ENCODE measurements around the gene RGS3.

The RGS3 gene

GRCh38 chr9:113628621-113629020 lies 165.1 kb downstream of the RGS3 start:
- no peaks in the 10 kb centered on the region for H3K9me3 ChIP-seq (ENCODE audit: low read length)
- H3K27ac ChIP-seq (ENCODE audit: low read depth, low read length): no peak overlapping the region
- H3K36me3 ChIP-seq (ENCODE audit: insufficient read depth, low read length): no peaks in the 10 kb centered on the region
- no peaks in the 10 kb centered on the region for H3K27me3 ChIP-seq (ENCODE audit: control insufficient read depth in 1 of 2, insufficient read depth in 2 of 2, low read length in 2 of 2)
- no peak overlapping the region for H3K4me3 ChIP-seq (ENCODE audit: low read depth in 1 of 2, low read length in 2 of 2)
- no peak overlapping the region for H3K9ac ChIP-seq (ENCODE audit: low read length)
- H3K4me1 ChIP-seq (ENCODE audit: insufficient read depth, low read length): peaks cover 17% of the 10 kb centered on the region

- H3K4me3 ChIP-seq (ENCODE audit: low read depth in 1 of 2, low read length in 2 of 2): no peak overlapping the region
- no peak overlapping the region for H3K27ac ChIP-seq (ENCODE audit: low read depth, low read length)
These were observed 167.0 kb downstream of the RGS3 start for GRCh38 chr9:113630386-113631136.

DNA sequence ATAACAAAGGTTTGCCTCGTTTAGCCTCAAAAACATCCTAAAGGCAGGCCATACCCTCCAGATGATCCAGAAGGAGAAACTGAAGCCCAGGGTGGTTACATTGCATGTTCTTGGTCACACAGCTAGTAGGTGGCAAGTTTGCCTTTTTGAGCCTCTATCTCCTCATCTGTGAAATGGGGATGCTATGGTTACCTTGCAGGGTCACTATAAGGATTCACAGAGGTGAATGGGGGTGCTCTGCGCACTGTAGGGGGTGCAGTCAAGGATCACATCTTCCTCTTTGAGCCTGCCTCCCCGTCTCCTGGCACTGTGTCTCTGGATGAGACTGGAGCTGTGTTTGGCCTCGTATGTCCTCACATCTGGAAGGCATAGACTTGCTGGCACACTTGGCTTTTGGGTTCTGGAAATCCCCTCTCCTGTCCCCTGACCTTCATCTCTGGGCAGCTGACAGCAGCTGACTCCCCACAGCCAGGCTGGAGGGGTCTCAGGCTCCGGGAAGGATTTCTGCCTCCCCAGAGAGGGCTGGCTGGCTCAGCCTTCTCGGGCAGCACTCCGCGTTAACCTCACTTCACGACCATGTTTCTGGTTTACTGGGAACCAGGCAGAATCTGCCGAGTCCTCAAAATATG lies 167.7 kb downstream of the RGS3 start:
- Histone ChIP-seq H3K36me3 (ENCODE audit: insufficient read depth, low read length) (no peaks in the 10 kb centered on the region), H3K9me3 (ENCODE audit: low read length) (no peaks in the 10 kb centered on the region), H3K9ac (ENCODE audit: low read length) (no peak overlapping the region), H3K4me1 (ENCODE audit: insufficient read depth, low read length) (peaks cover 24% of the 10 kb centered on the region), H3K27me3 (ENCODE audit: control insufficient read depth in 1 of 2, insufficient read depth in 2 of 2, low read length in 2 of 2) (no peaks in the 10 kb centered on the region), H3K4me3 (ENCODE audit: low read depth in 1 of 2, low read length in 2 of 2) (no peak overlapping the region), H3K27ac (ENCODE audit: low read depth, low read length) (no peak overlapping the region)

More at GRCh38 chr9:113630386-113631136, 167.0 kb downstream of the RGS3 start:
- Histone ChIP-seq H3K4me1 (ENCODE audit: insufficient read depth, low read length) (peaks cover 26% of the 10 kb centered on the region), H3K36me3 (ENCODE audit: insufficient read depth, low read length) (no peaks in the 10 kb centered on the region), H3K9ac (ENCODE audit: low read length) (no peak overlapping the region), H3K27me3 (ENCODE audit: control insufficient read depth in 1 of 2, insufficient read depth in 2 of 2, low read length in 2 of 2) (no peaks in the 10 kb centered on the region), H3K9me3 (ENCODE audit: low read length) (no peaks in the 10 kb centered on the region)

DNA sequence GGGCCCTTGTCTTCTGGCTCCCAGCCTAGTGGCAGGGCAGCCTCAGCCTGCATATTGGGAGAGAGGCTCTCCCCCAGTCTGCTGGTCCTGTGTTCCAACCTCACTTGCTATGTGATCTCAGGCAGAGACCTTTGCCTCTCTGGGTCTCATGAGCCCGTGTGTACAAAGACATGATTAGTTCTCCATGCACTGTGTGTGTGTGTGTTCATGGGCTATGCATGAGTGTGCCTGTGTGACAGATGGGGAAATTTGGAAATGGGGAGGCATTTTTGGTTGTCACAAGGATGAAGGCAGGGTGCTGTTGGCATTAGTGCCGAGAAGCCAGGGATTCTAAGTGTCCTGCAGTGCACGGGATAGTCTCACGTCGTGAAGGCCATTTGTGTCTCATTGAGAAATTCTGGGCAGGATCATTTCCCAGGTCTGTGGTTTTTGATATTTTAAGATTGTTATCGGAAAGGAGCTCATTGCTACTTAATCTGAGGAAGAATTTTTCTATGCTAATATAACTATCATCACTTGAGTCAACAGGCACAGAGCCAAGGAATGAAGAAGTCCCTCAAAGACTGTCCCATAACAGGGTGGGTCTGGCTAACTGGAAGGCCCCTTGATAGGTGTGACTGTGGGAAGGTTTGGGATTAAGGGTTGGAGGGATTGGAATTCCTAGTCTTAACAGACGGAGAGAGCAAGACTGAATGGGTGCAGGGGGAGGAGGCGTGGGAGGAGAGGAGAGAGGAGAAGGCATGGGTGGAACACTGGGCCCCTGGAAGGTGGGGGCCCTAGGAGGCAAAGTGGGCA lies 168.5 kb downstream of the RGS3 start:
- no peak overlapping the region for H3K9ac ChIP-seq (ENCODE audit: low read length)
- no peaks in the 10 kb centered on the region for H3K36me3 ChIP-seq (ENCODE audit: insufficient read depth, low read length)
- no peaks in the 10 kb centered on the region for H3K9me3 ChIP-seq (ENCODE audit: low read length)
- H3K4me1 ChIP-seq (ENCODE audit: insufficient read depth, low read length): peaks cover 16% of the 10 kb centered on the region
- no peaks in the 10 kb centered on the region for H3K27me3 ChIP-seq (ENCODE audit: control insufficient read depth in 1 of 2, insufficient read depth in 2 of 2, low read length in 2 of 2)
- no peak overlapping the region for H3K4me3 ChIP-seq (ENCODE audit: low read depth in 1 of 2, low read length in 2 of 2)
- H3K27ac ChIP-seq (ENCODE audit: low read depth, low read length): no peak overlapping the region

DNA sequence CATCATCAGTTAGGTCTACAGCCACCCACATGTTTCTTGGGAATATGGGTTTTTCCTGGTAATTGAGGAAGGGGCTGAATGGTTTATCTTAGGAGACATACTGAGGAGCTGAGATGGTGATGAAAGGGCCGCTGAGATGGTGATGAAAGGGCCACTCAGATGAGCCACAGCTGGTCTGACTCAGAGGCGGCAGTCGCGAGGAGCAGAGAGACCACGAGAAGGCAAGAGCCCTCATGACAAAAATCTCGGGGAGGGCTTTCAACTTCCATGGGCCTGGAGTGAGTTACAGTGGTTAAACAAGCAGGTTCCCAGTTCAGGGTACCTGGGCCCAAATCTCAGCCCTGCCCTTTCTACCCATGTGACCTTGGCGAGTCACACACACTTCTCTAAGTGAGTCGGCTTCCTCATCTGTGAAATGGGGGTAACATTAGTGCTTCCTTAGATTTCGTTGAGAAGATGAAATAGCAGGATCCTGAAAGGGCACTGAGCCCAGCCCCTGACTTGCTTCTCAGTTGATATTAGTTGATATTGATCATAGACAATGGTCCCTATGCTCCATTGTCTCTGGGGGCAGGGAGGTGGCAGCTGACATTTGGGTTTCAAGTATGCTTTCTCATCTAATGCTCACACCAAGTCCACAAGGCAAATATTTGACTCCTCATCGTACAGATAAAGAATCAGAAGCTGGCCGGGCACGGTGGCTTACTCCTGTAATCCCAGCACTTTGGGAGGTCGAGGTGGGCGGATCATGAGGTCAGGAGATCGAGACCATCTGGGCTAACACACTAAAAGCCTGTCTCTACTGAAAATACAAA lies 169.5 kb downstream of the RGS3 start:
- Histone ChIP-seq H3K9me3 (ENCODE audit: low read length) (no peaks in the 10 kb centered on the region), H3K36me3 (ENCODE audit: insufficient read depth, low read length) (no peaks in the 10 kb centered on the region), H3K4me1 (ENCODE audit: insufficient read depth, low read length) (peaks cover 9% of the 10 kb centered on the region), H3K9ac (ENCODE audit: low read length) (no peak overlapping the region), H3K27me3 (ENCODE audit: control insufficient read depth in 1 of 2, insufficient read depth in 2 of 2, low read length in 2 of 2) (no peaks in the 10 kb centered on the region), H3K27ac (ENCODE audit: low read depth, low read length) (no peak overlapping the region), H3K4me3 (ENCODE audit: low read depth in 1 of 2, low read length in 2 of 2) (no peak overlapping the region)

DNA sequence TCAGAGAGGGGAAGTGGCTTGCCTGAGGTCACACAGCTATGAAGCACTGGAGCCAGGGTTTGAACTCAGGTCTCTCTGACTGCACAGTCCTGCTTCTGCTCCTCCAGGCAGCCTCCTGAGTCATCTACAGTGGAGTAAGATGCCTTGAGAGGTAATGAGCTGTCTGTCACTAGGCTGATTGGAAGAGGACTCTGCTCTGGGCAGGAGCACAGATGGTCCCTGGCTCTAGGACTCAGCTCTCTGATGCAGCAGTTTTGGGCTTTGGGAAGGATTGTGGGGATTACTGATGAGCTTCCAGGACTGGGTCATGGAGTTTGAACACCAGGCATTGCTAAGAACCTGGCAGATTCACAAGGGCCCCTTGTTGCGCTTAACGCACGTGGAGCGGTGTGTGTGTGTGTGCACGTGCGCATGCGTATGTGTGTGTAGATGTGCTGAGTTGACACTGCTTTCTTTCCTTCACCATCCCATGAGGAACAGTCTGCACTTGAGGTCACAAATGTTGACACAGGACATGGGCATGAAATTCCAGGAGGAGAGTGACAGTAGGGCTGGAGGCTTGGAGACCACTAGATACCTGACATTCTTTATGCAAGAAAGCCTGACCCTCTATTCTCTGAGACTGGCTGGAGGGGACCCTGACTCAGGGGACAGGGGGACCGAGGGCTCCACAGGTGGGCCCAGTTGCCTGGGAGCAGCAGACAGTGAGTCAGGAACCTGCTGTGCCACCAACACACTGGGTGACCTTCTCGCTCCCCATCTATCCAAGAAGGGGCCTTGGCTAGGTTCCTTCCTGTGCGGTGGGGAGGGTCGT lies 170.5 kb downstream of the RGS3 start:
- H3K9me3 ChIP-seq (ENCODE audit: low read length): no peaks in the 10 kb centered on the region
- H3K36me3 ChIP-seq (ENCODE audit: insufficient read depth, low read length): no peaks in the 10 kb centered on the region
- no peak overlapping the region for H3K27ac ChIP-seq (ENCODE audit: low read depth, low read length)
- H3K9ac ChIP-seq (ENCODE audit: low read length): no peak overlapping the region
- no peak overlapping the region for H3K4me3 ChIP-seq (ENCODE audit: low read depth in 1 of 2, low read length in 2 of 2)
- H3K4me1 ChIP-seq (ENCODE audit: insufficient read depth, low read length): peaks cover 18% of the 10 kb centered on the region
- H3K27me3 ChIP-seq (ENCODE audit: control insufficient read depth in 1 of 2, insufficient read depth in 2 of 2, low read length in 2 of 2): no peaks in the 10 kb centered on the region

- Histone ChIP-seq H3K9me3 (ENCODE audit: low read length) (no peaks in the 10 kb centered on the region), H3K4me3 (ENCODE audit: low read depth in 1 of 2, low read length in 2 of 2) (no peak overlapping the region), H3K9ac (ENCODE audit: low read length) (no peak overlapping the region), H3K4me1 (ENCODE audit: insufficient read depth, low read length) (peaks cover 23% of the 10 kb centered on the region), H3K36me3 (ENCODE audit: insufficient read depth, low read length) (no peaks in the 10 kb centered on the region), H3K27me3 (ENCODE audit: control insufficient read depth in 1 of 2, insufficient read depth in 2 of 2, low read length in 2 of 2) (no peaks in the 10 kb centered on the region), H3K27ac (ENCODE audit: low read depth, low read length) (no peak overlapping the region)
These were observed 171.3 kb downstream of the RGS3 start for GRCh38 chr9:113634596-113635515.

DNA sequence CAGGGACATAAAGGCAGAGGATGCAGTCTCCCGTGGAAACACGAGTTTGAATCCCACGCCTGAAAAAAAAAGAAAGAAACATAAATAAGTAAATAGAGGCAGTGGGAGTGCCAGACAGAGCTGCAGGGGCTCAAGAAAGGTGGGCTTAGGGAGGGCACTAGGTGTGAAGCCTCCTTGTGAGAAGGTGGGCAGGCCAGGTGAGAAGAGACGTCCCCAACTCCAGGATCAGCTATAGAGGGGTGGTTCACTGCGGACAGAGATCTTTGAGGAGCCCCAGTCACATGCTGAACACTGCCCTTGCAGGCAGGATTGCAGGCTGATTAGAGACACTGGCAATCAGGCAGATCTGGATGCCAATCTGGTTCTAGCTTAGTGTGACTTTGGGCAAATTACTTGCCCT lies 172.1 kb downstream of the RGS3 start:
- Histone ChIP-seq H3K27ac (ENCODE audit: low read depth, low read length) (no peak overlapping the region), H3K27me3 (ENCODE audit: control insufficient read depth in 1 of 2, insufficient read depth in 2 of 2, low read length in 2 of 2) (no peaks in the 10 kb centered on the region), H3K36me3 (ENCODE audit: insufficient read depth, low read length) (no peaks in the 10 kb centered on the region), H3K4me1 (ENCODE audit: insufficient read depth, low read length) (peaks cover 23% of the 10 kb centered on the region), H3K9me3 (ENCODE audit: low read length) (no peaks in the 10 kb centered on the region), H3K9ac (ENCODE audit: low read length) (no peak overlapping the region), H3K4me3 (ENCODE audit: low read depth in 1 of 2, low read length in 2 of 2) (no peak overlapping the region)

DNA sequence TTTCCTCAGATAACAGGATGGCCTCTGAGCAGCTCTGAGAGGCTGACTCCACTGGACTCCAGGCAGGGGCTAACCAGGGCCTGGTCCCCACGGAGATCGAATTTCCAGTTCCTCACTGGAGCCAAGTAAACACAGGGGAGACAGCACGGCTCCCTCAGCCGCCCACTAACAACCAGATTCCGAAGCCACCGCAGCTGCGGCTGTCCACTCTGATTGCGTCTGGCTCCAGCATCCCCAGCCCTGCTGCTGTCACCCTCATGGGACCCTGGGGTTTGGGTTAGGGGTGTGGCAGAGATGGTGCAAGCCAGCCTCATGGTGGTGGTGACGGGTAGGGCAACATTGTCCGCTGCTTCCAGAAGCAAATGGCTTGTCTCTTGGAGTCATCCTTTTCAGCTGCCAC lies 172.6 kb downstream of the RGS3 start:
- H3K4me3 ChIP-seq (ENCODE audit: low read depth in 1 of 2, low read length in 2 of 2): no peak overlapping the region
- H3K4me1 ChIP-seq (ENCODE audit: insufficient read depth, low read length): peaks cover 23% of the 10 kb centered on the region
- no peak overlapping the region for H3K9ac ChIP-seq (ENCODE audit: low read length)
- no peaks in the 10 kb centered on the region for H3K27me3 ChIP-seq (ENCODE audit: control insufficient read depth in 1 of 2, insufficient read depth in 2 of 2, low read length in 2 of 2)
- no peaks in the 10 kb centered on the region for H3K36me3 ChIP-seq (ENCODE audit: insufficient read depth, low read length)
- no peak overlapping the region for H3K27ac ChIP-seq (ENCODE audit: low read depth, low read length)
- H3K9me3 ChIP-seq (ENCODE audit: low read length): no peaks in the 10 kb centered on the region

GRCh38 chr9:113636693-113637092 lies 173.2 kb downstream of the RGS3 start:
- H3K4me3 ChIP-seq (ENCODE audit: low read depth in 1 of 2, low read length in 2 of 2): no peak overlapping the region
- no peaks in the 10 kb centered on the region for H3K36me3 ChIP-seq (ENCODE audit: insufficient read depth, low read length)
- H3K4me1 ChIP-seq (ENCODE audit: insufficient read depth, low read length): peaks cover 23% of the 10 kb centered on the region
- H3K27ac ChIP-seq (ENCODE audit: low read depth, low read length): no peak overlapping the region
- no peak overlapping the region for H3K9ac ChIP-seq (ENCODE audit: low read length)
- H3K9me3 ChIP-seq (ENCODE audit: low read length): no peaks in the 10 kb centered on the region
- H3K27me3 ChIP-seq (ENCODE audit: control insufficient read depth in 1 of 2, insufficient read depth in 2 of 2, low read length in 2 of 2): no peaks in the 10 kb centered on the region
